ENCODE results near the gene GGTA1. TPM values are rescaled to one million over a fixed set of nuclear protein-coding genes. Genes with fewer than 3 reads are reported as not detected.

Gene GGTA1
- total and polyA plus RNA-seq, 2 donors (not counting 1 experiment from before 2014, with no cell fraction given): not detected

DNA sequence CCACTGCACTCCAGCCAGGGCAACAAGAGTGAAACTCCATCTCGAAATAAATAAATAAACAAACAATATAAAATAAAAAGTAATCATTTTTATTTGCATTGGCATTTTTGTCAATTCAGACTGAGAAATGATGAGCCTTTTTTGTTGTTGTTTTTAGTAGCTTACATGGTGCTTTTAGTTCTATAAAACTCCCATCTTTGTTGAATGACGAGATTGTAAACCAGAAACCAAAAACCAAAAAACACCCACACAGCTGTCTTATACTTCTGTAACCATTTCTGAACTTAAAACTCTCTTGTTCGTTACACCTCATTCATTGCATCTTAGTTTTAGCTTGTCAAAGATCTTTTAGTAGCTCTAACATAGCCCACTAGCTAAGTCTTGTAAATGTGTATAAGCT is 44.7 kb downstream of the GGTA1 start:
- Histone ChIP-seq H4K20me1 (ENCODE audit: control insufficient read depth, extremely low read depth, insufficient read depth, low read length) (no peaks in the 10 kb centered on the region), H3K4me2 (ENCODE audit: extremely low read depth, insufficient read depth, low read length) (no peak overlapping the region), H3K4me3 (replicated peaks in 1 of 4; ENCODE audit: control extremely low read depth in 1 of 4, insufficient read depth in 1 of 4, low read depth in 3 of 4, low read length in 4 of 4) (no peak overlapping the region), H3K4me1 (ENCODE audit: control insufficient read depth, extremely low read depth, insufficient read depth, low read length) (no peaks in the 10 kb centered on the region), H3K9ac (ENCODE audit: insufficient read depth, low read length) (no peak overlapping the region), H3K27ac (ENCODE audit: insufficient read depth, low read length) (no peak overlapping the region), H3K9me3 (ENCODE audit: control insufficient read depth, insufficient read depth, low read depth, low read length) (no peaks in the 10 kb centered on the region), H3K27me3 (ENCODE audit: control insufficient read depth, insufficient read depth, low read length) (peaks cover 20% of the 10 kb centered on the region), H3K36me3 (ENCODE audit: control insufficient read depth, insufficient read depth, low read length) (no peaks in the 10 kb centered on the region), H3K79me2 (ENCODE audit: control insufficient read depth, insufficient read depth, low read length) (no peaks in the 10 kb centered on the region), H2AFZ (ENCODE audit: low read length) (no peak overlapping the region)
- DNase-seq (ENCODE audit: low read depth in 2 of 2): no peak
- TF ChIP-seq EZH2 (IDR thresholded peaks at IDR 0.05; ENCODE audit: low read length, missing control alignments): no peak

GRCh38 chr9:121453232-121453892 is 46.3 kb downstream of the GGTA1 start:
- H3K27ac ChIP-seq (ENCODE audit: insufficient read depth, low read length): no peak overlapping the region
- H3K9me3 ChIP-seq (ENCODE audit: control insufficient read depth, insufficient read depth, low read depth, low read length): no peaks in the 10 kb centered on the region
- no peak for TF ChIP-seq EZH2 (IDR thresholded peaks at IDR 0.05; ENCODE audit: low read length, missing control alignments)
- TF ChIP-seq, protein P1, sequence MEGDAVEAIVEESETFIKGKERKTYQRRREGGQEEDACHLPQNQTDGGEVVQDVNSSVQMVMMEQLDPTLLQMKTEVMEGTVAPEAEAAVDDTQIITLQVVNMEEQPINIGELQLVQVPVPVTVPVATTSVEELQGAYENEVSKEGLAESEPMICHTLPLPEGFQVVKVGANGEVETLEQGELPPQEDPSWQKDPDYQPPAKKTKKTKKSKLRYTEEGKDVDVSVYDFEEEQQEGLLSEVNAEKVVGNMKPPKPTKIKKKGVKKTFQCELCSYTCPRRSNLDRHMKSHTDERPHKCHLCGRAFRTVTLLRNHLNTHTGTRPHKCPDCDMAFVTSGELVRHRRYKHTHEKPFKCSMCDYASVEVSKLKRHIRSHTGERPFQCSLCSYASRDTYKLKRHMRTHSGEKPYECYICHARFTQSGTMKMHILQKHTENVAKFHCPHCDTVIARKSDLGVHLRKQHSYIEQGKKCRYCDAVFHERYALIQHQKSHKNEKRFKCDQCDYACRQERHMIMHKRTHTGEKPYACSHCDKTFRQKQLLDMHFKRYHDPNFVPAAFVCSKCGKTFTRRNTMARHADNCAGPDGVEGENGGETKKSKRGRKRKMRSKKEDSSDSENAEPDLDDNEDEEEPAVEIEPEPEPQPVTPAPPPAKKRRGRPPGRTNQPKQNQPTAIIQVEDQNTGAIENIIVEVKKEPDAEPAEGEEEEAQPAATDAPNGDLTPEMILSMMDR (conservative IDR thresholded peaks at IDR 0.05 in 1 of 2, IDR thresholded peaks at IDR 0.05 in 1 of 2; ENCODE audit: low read depth in 1 of 2, low read length in 2 of 2): no peak
- no peak overlapping the region for H3K9ac ChIP-seq (ENCODE audit: insufficient read depth, low read length)
- no peaks in the 10 kb centered on the region for H4K20me1 ChIP-seq (ENCODE audit: control insufficient read depth, extremely low read depth, insufficient read depth, low read length)
- peaks cover 20% of the 10 kb centered on the region for H3K27me3 ChIP-seq (ENCODE audit: control insufficient read depth, insufficient read depth, low read length)
- H3K79me2 ChIP-seq (ENCODE audit: control insufficient read depth, insufficient read depth, low read length): no peaks in the 10 kb centered on the region
- H3K4me1 ChIP-seq (ENCODE audit: control insufficient read depth, extremely low read depth, insufficient read depth, low read length): no peaks in the 10 kb centered on the region
- H3K4me2 ChIP-seq (ENCODE audit: extremely low read depth, insufficient read depth, low read length): no peak overlapping the region
- H3K4me3 ChIP-seq (replicated peaks in 1 of 4; ENCODE audit: control extremely low read depth in 1 of 4, insufficient read depth in 1 of 4, low read depth in 3 of 4, low read length in 4 of 4): no peak overlapping the region
- H3K36me3 ChIP-seq (ENCODE audit: control insufficient read depth, insufficient read depth, low read length): no peaks in the 10 kb centered on the region
- DNase-seq (ENCODE audit: low read depth in 2 of 2): no peak
- H2AFZ ChIP-seq (ENCODE audit: low read length): no peak overlapping the region

- no peaks in the 10 kb centered on the region for H3K36me3 ChIP-seq (ENCODE audit: control insufficient read depth, insufficient read depth, low read length)
- no peaks in the 10 kb centered on the region for H3K79me2 ChIP-seq (ENCODE audit: control insufficient read depth, insufficient read depth, low read length)
- H3K9me3 ChIP-seq (ENCODE audit: control insufficient read depth, insufficient read depth, low read depth, low read length): no peaks in the 10 kb centered on the region
- TF ChIP-seq, protein P1 (conservative IDR thresholded peaks at IDR 0.05 in 1 of 2, IDR thresholded peaks at IDR 0.05 in 1 of 2; ENCODE audit: low read depth in 1 of 2, low read length in 2 of 2): no peak
- TF ChIP-seq EZH2 (IDR thresholded peaks at IDR 0.05; ENCODE audit: low read length, missing control alignments): no peak
- no peak overlapping the region for H3K9ac ChIP-seq (ENCODE audit: insufficient read depth, low read length)
- H3K4me2 ChIP-seq (ENCODE audit: extremely low read depth, insufficient read depth, low read length): no peak overlapping the region
- DNase-seq (ENCODE audit: low read depth in 2 of 2): no peak
- no peaks in the 10 kb centered on the region for H3K4me1 ChIP-seq (ENCODE audit: control insufficient read depth, extremely low read depth, insufficient read depth, low read length)
- H3K27ac ChIP-seq (ENCODE audit: insufficient read depth, low read length): no peak overlapping the region
- H2AFZ ChIP-seq (ENCODE audit: low read length): no peak overlapping the region
- no peaks in the 10 kb centered on the region for H4K20me1 ChIP-seq (ENCODE audit: control insufficient read depth, extremely low read depth, insufficient read depth, low read length)
- no peak overlapping the region for H3K4me3 ChIP-seq (replicated peaks in 1 of 4; ENCODE audit: control extremely low read depth in 1 of 4, insufficient read depth in 1 of 4, low read depth in 3 of 4, low read length in 4 of 4)
- H3K27me3 ChIP-seq (ENCODE audit: control insufficient read depth, insufficient read depth, low read length): peaks cover 19% of the 10 kb centered on the region
Measured at GRCh38 chr9:121452085-121452484, 47.6 kb downstream of the GGTA1 start.

Data from fibroblast of lung (primary cell).